Measurements from ENCODE around the gene CDK13.
A peak's percentile ranks its signal among the peaks of the same experiment; 100 is the strongest.
"Not testable (repeated sequence)": the region's sequence is repeated elsewhere in the genome, so short reads cannot be mapped to it uniquely, and the experiment has no call there.

CDK13 gene

GRCh38 chr7:40137563-40137962 lies 187.5 kb downstream of the CDK13 start:
- H3K4me3 ChIP-seq (ENCODE audit: control insufficient read depth, low read depth, low read length): no peak overlapping the region
- no peak for DNase-seq (ENCODE audit: low read depth)
- no peak for TF ChIP-seq CTCF (conservative IDR thresholded peaks at IDR 0.05; ENCODE audit: control insufficient read depth, insufficient read depth, low read depth, low read length)

- no peak for DNase-seq (ENCODE audit: low read depth)
- no peak for TF ChIP-seq CTCF (conservative IDR thresholded peaks at IDR 0.05; ENCODE audit: control insufficient read depth, insufficient read depth, low read depth, low read length)
- H3K4me3 ChIP-seq (ENCODE audit: control insufficient read depth, low read depth, low read length): no peak overlapping the region
Observed at GRCh38 chr7:40138973-40139372, 188.9 kb downstream of the CDK13 start.

GRCh38 chr7:40139891-40140290 lies 189.8 kb downstream of the CDK13 start:
- H3K4me3 ChIP-seq (ENCODE audit: control insufficient read depth, low read depth, low read length); DNase-seq (ENCODE audit: low read depth): not testable (repeated sequence)

GRCh38 chr7:40141916-40142315 lies 191.9 kb downstream of the CDK13 start:
- H3K4me3 ChIP-seq (ENCODE audit: control insufficient read depth, low read depth, low read length); DNase-seq (ENCODE audit: low read depth): not testable (repeated sequence)

- not testable (repeated sequence) for DNase-seq (ENCODE audit: low read depth); H3K4me3 ChIP-seq (ENCODE audit: control insufficient read depth, low read depth, low read length)
Observed at GRCh38 chr7:40145596-40146130, 195.6 kb downstream of the CDK13 start.

GRCh38 chr7:40147371-40148246 lies 197.6 kb downstream of the CDK13 start:
- no peak for TF ChIP-seq CTCF (conservative IDR thresholded peaks at IDR 0.05; ENCODE audit: control insufficient read depth, insufficient read depth, low read depth, low read length)
- peak; percentile 7 for DNase-seq (ENCODE audit: low read depth)
- H3K4me3 ChIP-seq (ENCODE audit: control insufficient read depth, low read depth, low read length): no peak overlapping the region

- DNase-seq (ENCODE audit: low read depth); H3K4me3 ChIP-seq (ENCODE audit: control insufficient read depth, low read depth, low read length): not testable (repeated sequence)
Observed at GRCh38 chr7:40148247-40148580, 198.2 kb downstream of the CDK13 start.

- no peak for DNase-seq (ENCODE audit: low read depth)
- no peak for TF ChIP-seq CTCF (conservative IDR thresholded peaks at IDR 0.05; ENCODE audit: control insufficient read depth, insufficient read depth, low read depth, low read length)
- H3K4me3 ChIP-seq (ENCODE audit: control insufficient read depth, low read depth, low read length): no peak overlapping the region
Observed at GRCh38 chr7:40148671-40149070, 198.6 kb downstream of the CDK13 start.

Data from fibroblast of mammary gland (primary cell).